Measurements from ENCODE around the gene FMN2. TPM values are rescaled to one million over a fixed set of nuclear protein-coding genes. Genes with fewer than 3 reads are reported as not detected.

FMN2 gene
- total RNA-seq, 3 donors from 2014 or later = 0.96 to 30.4 (median 3.5) TPM

GRCh38 chr1:240234485-240235210, 143.0 kb downstream of the FMN2 start:
- no peak for ATAC-seq
- intact Hi-C loops (cut with DNase I, micrococcal nuclease) = no loop called here
- Histone ChIP-seq H3K4me1 (ENCODE audit: low read depth) (no peaks in the 10 kb centered on the region), H3K4me3 (no peak overlapping the region), H3K9me3 (no peaks in the 10 kb centered on the region), H3K36me3 (ENCODE audit: low read depth) (no peaks in the 10 kb centered on the region)
- TF ChIP-seq CTCF (IDR thresholded peaks at IDR 0.05) = no peak
- DNase-seq = no peak

GRCh38 chr1:240235521-240236288, 144.0 kb downstream of the FMN2 start:
- Histone ChIP-seq H3K4me1 (ENCODE audit: low read depth) (no peaks in the 10 kb centered on the region), H3K36me3 (ENCODE audit: low read depth) (no peaks in the 10 kb centered on the region), H3K9me3 (no peaks in the 10 kb centered on the region), H3K4me3 (no peak overlapping the region)
- DNase-seq = no peak
- no peak for ATAC-seq
- TF ChIP-seq CTCF (IDR thresholded peaks at IDR 0.05) = no peak
- intact Hi-C loops (cut with DNase I, micrococcal nuclease) = no loop called here

- no peak for DNase-seq
- intact Hi-C loops (cut with DNase I, micrococcal nuclease) = no loop called here
- no peaks in the 10 kb centered on the region for H3K4me1 ChIP-seq (ENCODE audit: low read depth)
- no peaks in the 10 kb centered on the region for H3K9me3 ChIP-seq
- no peak for TF ChIP-seq CTCF (IDR thresholded peaks at IDR 0.05)
- ATAC-seq = no peak
- no peaks in the 10 kb centered on the region for H3K36me3 ChIP-seq (ENCODE audit: low read depth)
- no peak overlapping the region for H3K4me3 ChIP-seq
These were observed 145.6 kb downstream of the FMN2 start for GRCh38 chr1:240237305-240237721.

- Histone ChIP-seq H3K4me3 (no peak overlapping the region), H3K9me3 (no peaks in the 10 kb centered on the region), H3K4me1 (ENCODE audit: low read depth) (no peaks in the 10 kb centered on the region), H3K36me3 (ENCODE audit: low read depth) (no peaks in the 10 kb centered on the region)
- intact Hi-C loops (cut with DNase I, micrococcal nuclease) = no loop called here
- TF ChIP-seq CTCF (IDR thresholded peaks at IDR 0.05) = no peak
- ATAC-seq (no peak), DNase-seq (no peak)
These were observed 147.6 kb downstream of the FMN2 start for GRCh38 chr1:240239309-240239708.

- ATAC-seq (peak; percentile 56), DNase-seq (no peak)
- intact Hi-C loops (cut with DNase I, micrococcal nuclease) = no loop called here
- no peak for TF ChIP-seq CTCF (IDR thresholded peaks at IDR 0.05)
- Histone ChIP-seq H3K9me3 (no peaks in the 10 kb centered on the region), H3K4me1 (ENCODE audit: low read depth) (no peaks in the 10 kb centered on the region), H3K36me3 (ENCODE audit: low read depth) (no peaks in the 10 kb centered on the region), H3K4me3 (no peak overlapping the region)
These were observed 149.6 kb downstream of the FMN2 start for GRCh38 chr1:240241278-240241677.
